T-helper 2 cell treated with Interferon-gamma antibody and Interleukin-4, amounts not matched to agents 100 ng/mL and 5 ng/mL, for 36 hours (primary cell): ENCODE results near the gene IL36G. TPM values are rescaled to one million over a fixed set of nuclear protein-coding genes. Genes with fewer than 3 reads are reported as not detected.

Experiments used
- intact Hi-C: fragments of 100-400 bp; cut with micrococcal nuclease; formaldehyde crosslinking; loops from one replicate; pipeline ENCODE4 v1.15.1; 2023
- total RNA-seq: library from RNA; stranded (reverse); gene quantifications from 2 replicates; pipeline ENCODE4 v1.2.3, GENCODE V29; 2022

The IL36G gene
- total RNA-seq, 1 donor from 2014 or later, result not detected

- intact Hi-C loops, result no loop called here
These were observed 37.2 kb downstream of the IL36G start for GRCh38 chr2:113015042-113015441.

DNA sequence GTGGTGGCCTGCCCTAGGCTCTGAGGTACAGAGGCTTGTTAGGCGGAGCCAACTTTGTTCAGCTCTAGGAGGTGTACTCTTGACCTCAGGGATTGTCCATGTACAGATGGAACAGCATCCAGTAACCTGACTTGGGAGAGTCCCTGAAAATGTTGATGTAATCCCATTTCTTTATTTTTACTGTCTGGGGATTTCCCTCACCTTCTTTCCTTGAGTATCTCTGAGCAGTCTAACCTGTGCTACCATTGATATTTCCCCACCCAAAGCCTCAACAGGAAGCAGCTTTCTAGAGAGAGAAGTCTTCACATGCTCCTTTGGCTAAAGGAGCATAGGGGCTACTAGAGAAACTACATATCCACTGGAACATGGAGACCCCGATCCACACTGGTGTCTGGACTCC, 37.8 kb downstream of the IL36G start:
- intact Hi-C loops, result no loop called here

- intact Hi-C loops, result no loop called here
These were observed 40.7 kb downstream of the IL36G start for GRCh38 chr2:113018509-113018908.

DNA sequence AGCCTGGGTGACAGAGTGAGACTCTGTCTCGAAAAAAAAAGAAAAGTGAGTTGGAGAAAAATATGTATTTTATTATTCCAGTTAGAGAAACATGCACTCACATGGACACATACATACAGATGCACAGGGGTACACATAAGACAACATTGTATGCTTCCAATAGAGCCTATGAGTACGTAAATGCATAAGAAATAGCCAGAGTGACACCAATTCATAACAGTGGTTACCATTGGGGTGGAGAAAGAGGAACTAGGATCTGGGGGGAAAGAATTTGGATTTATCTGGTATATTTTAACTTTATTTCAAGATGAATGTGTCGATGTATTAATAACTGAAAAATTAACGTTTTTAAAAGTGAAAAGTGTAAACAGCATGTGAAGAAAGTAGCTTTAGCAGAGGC, 43.5 kb downstream of the IL36G start:
- intact Hi-C loops, result no loop called here

- intact Hi-C loops, result no loop called here
These were observed 47.0 kb downstream of the IL36G start for GRCh38 chr2:113024764-113025163.

DNA sequence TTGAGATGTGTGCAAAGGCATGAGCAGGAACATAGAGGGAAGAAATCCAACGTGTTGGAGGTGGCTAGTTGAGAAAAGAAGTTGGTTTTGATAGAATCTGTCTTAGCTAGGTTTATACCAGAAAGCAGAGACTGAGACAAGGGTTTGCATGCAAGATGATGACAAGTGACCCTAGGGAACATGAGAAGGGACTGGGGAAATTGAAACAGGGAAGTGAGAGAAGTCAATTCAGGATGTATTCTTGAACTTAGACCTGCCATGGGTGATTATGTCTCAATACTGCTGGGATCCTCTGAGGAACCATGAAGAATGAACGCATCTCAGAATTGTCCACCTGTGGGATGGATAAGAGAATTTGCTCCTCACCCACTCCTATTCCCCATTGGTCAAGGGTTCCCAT, 47.9 kb downstream of the IL36G start:
- intact Hi-C loops, result no loop called here

- intact Hi-C loops, result no loop called here
These were observed 49.9 kb downstream of the IL36G start for GRCh38 chr2:113027691-113028090.

GRCh38 chr2:113028112-113028511, 50.3 kb downstream of the IL36G start:
- intact Hi-C loops, result no loop called here

GRCh38 chr2:113032737-113033136, 54.9 kb downstream of the IL36G start:
- intact Hi-C loops, result no loop called here

DNA sequence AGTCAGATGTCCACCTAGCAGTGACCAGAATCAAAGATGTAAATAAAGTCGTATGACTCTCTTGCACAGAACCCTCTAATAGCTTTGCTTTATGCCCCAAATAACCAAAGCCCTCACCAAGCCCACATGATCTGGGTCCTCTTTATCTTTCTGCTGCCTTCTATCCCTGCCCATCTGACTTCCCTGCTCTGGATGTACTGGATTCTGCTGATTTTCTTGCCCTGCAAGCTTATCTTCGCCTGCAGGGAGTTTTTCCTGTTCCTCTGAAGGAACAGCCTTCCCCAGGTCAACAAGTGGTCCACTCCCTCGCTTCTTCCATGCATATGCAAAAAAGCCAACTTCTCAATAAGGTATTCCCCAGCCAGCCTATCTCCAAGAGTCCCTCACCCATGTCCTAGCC, 56.2 kb downstream of the IL36G start:
- intact Hi-C loops, result no loop called here

Other genes with a start within 250 kb of the IL36G start
- 43.2 and 49.6 TPM in 2 replicates for gene CKAP2L, start 213.4 kb upstream of the IL36G start, total RNA-seq
- 0.73 and 0.93 TPM in 2 replicates for gene IL1A, start 193.5 kb upstream of the IL36G start, total RNA-seq
- not detected in 2 replicates for gene IL1B, start 141.2 kb upstream of the IL36G start, total RNA-seq
- gene IL37, start 66.8 kb upstream of the IL36G start, total RNA-seq, result not detected in 2 replicates
- 0.25 TPM in 1 of 2 replicates, not detected in the other for gene IL36A, start 27.5 kb downstream of the IL36G start, total RNA-seq
- gene IL36B, start 74.9 kb downstream of the IL36G start, total RNA-seq, result not detected in 2 replicates
- gene IL36RN, start 81.2 kb downstream of the IL36G start, total RNA-seq, result not detected in 2 replicates
- gene IL1F10, start 90.0 kb downstream of the IL36G start, total RNA-seq, result not detected in 2 replicates
- gene IL1RN, start 149.6 kb downstream of the IL36G start, total RNA-seq, result 0.70 TPM in 2 replicates
- 302 TPM in 2 replicates for gene PSD4, start 196.0 kb downstream of the IL36G start, total RNA-seq